Measurements from ENCODE around the gene ELAVL2.

GRCh38 chr9:23754551-23754950 lies 71.5 kb downstream of the ELAVL2 start:
- TF ChIP-seq CTCF (IDR thresholded peaks at IDR 0.05) (no peak), EZH2 (IDR thresholded peaks at IDR 0.05) (no peak), EZH2phosphoT487 (IDR thresholded peaks at IDR 0.05) (no peak)
